ENCODE results near the gene SMARCC2.
"Not testable (repeated sequence)": the region's sequence is repeated elsewhere in the genome, so short reads cannot be mapped to it uniquely, and the experiment has no call there.

Gene SMARCC2

DNA sequence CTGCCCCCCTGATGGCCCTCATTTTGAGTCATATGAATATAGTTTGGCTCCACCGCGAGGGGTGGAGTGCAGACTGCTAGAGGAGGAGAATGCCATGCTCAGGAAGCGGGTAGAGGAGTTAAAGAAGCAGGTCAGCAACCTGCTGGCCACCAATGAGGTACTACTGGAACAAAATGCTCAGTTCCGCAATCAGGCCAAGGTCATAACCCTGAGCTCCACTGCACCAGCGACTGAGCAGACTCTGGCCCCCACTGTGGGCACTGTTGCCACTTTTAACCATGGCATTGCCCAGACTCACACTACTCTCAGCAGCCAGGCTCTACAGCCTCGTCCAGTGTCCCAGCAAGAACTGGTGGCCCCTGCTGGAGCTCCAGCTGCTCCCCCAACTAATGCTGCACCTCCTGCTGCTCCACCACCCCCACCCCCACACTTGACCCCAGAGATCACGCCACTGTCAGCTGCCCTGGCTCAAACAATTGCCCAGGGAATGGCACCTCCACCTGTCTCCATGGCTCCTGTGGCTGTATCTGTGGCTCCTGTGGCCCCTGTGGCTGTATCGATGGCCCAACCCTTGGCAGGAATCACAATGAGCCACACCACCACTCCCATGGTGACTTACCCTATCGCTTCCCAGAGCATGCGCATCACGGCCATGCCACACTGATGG lies 67.9 kb downstream of the SMARCC2 start:
- DNase-seq (ENCODE audit: low read depth in 2 of 2), result no peak

GRCh38 chr12:56120158-56120846 lies 69.0 kb downstream of the SMARCC2 start:
- DNase-seq (ENCODE audit: low read depth in 2 of 2), result no peak

DNA sequence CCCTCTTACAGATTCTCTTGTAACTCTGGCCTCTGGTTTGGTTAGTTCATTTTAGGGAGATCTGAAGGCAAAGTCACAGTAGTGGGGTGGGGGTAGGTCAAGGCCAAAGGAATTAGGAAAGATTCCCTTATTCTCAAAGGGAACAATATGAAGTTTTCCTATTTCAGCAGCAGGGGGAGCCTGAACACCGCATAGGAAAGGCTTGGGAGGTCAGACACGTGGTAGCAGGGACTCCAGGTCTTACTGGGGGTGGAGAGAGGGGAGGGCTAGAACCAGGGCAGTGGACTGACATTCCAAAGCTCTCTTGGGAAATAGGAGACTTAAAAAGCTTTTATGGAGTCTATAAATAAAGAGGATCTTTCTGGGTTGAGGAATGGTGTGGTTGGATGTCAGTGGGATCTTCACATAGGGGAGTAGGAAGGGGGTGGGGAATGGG lies 69.9 kb downstream of the SMARCC2 start:
- peak; percentile 41 to 51 for DNase-seq (ENCODE audit: low read depth in 2 of 2)

GRCh38 chr12:56118688-56119357 lies 70.5 kb downstream of the SMARCC2 start:
- no peak for DNase-seq (ENCODE audit: low read depth in 2 of 2)

- peak; percentile 95 to 97 for DNase-seq (ENCODE audit: low read depth in 2 of 2)
Measured at GRCh38 chr12:56117778-56118687, 71.2 kb downstream of the SMARCC2 start, which contains the start of gene ZC3H10. Gene ZC3H10 (plus strand): TSS chr12:56118266. CDS start chr12:56120563, 2,297 bp downstream.

DNA sequence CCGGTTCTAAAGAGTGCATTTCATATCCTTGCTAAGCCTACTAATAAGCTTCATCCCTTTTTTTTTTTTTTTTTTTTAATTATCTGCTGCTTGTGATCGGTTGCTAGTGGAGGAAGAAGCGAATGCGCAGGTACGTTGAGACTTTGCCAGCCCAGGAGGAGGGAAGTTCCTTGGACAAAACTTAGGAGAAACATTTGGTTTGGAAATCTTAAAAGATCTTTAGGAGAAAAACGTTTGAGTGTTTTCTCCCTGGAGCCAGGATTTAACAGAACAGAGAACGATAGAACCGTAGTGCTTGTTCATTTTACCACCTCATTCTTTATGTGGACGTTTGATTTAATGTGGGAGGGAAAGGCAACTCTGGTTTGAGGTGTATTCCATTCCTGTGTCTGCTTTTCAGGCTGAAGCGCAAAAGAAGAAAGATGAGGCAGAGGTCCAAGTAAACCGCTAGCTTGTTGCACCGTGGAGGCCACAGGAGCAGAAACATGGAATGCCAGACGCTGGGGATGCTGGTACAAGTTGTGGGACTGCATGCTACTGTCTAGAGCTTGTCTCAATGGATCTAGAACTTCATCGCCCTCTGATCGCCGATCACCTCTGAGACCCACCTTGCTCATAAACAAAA lies 72.1 kb downstream of the SMARCC2 start:
- DNase-seq (ENCODE audit: low read depth in 2 of 2), result not testable (repeated sequence)

DNA sequence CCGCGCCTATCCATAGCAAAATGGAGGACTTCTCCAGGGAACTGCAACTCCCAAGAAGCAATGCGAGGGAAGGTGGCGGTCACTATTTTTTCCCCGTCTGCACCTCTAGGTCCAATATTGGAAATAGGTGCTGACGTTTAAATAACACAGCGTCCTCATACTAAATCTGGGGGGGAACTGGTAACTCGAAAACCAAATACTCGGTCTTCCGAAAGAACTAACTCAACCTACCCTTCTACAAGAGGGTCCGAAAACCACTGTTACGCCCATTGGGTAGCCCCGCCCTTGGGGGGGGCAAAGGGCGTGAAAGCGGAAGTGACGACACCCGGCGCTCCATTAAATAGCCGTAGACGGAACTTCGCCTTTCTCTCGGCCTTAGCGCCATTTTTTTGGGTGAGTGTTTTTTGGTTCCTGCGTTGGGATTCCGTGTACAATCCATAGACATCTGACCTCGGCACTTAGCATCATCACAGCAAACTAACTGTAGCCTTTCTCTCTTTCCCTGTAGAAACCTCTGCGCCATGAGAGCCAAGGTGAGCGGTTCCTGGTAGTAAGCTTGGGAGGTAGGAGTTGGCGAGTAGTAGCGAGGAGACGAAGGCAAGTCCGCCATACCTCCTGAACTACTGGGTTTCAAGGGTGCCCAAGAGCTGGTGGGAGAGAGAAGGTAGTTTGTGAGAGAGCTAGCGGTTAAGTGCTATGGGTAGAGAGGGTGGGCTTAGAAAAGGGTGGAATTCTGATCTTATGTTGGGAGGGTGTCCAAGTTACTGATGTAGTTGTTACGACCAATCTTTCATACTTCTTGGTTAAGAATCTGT lies 72.8 kb downstream of the SMARCC2 start, which contains the start of gene RPL41:
Gene RPL41, plus strand, starts transcription at position 367 of the 815 bp plus-strand sequence.
- DNase-seq (ENCODE audit: low read depth in 2 of 2), result peak; percentile 90 to 92

- no peak for DNase-seq (ENCODE audit: low read depth in 2 of 2)
Measured at GRCh38 chr12:56115329-56115728, 74.0 kb downstream of the SMARCC2 start.

GRCh38 chr12:56114084-56114483 lies 75.2 kb downstream of the SMARCC2 start:
- no peak for DNase-seq (ENCODE audit: low read depth in 2 of 2)
